ENCODE data around the gene GAK. TPM values are rescaled to one million over a fixed set of nuclear protein-coding genes. Genes with fewer than 3 reads are reported as not detected.

GAK gene
- polyA plus RNA-seq, 1 donor (not counting 4 experiments of a cell fraction or from before 2014, with no cell fraction given), result 18.4 TPM

DNA sequence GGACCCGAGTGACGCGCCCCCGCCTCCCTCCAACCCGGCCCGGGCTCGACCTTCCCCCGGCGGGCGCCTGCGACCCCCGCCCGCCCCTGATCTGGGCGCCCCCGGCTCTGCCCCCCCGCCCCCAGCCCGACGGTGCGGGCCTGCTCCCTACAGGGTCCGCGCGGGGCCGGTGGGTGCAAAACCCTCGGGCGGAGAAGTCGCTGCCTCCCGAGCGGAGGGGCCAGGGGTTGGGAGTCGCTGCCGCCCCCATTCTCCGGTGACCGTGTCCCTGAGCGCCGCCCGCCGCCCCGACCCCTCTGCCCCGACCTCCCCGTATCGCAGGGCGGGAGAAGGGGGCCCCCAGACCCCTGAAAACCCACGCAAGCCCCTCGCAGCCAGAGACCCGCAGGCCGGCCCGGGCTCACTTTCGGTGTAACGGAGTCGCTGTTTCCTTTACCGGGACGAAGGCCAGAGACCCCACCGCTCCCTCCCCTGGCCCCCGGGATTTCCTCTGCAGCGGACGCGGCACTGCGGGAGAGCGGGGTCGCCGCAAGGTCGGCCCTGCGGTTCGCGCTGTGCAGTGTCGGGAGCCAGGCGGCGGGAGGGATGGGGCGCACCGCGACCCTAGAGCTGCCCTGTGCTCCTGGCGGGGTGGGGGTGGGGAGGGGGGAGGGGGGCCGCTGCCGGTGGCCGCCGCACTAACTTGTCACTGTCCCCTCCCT, 105.5 kb downstream of the GAK start:
- Histone ChIP-seq H4K20me1 (ENCODE audit: control insufficient read depth, extremely low read depth, insufficient read depth, low read length) (no peaks in the 10 kb centered on the region), H3K9me1 (ENCODE audit: control insufficient read depth, extremely low read depth, insufficient read depth, low read length) (no peaks in the 10 kb centered on the region), H3K79me2 (ENCODE audit: control insufficient read depth, insufficient read depth, low read length) (no peaks in the 10 kb centered on the region), H2AFZ (ENCODE audit: control insufficient read depth, low read length) (no peak overlapping the region), H3K4me3 (ENCODE audit: control insufficient read depth in 2 of 3, extremely low read depth in 1 of 3, insufficient read depth in 2 of 3, low read depth in 1 of 3, low read length in 3 of 3) (no peak overlapping the region), H3K36me3 (ENCODE audit: control insufficient read depth in 2 of 2, extremely low read depth in 1 of 2, insufficient read depth in 2 of 2, low read length in 2 of 2) (no peaks in the 10 kb centered on the region), H3K27me3 (ENCODE audit: control insufficient read depth, extremely low read depth, insufficient read depth, low read length) (peaks cover 65% of the 10 kb centered on the region), H3K27ac (ENCODE audit: control insufficient read depth, insufficient read depth, low read length) (no peak overlapping the region), H3K9ac (ENCODE audit: control insufficient read depth, extremely low read depth, insufficient read depth, low read length) (no peak overlapping the region), H3K4me1 (ENCODE audit: control insufficient read depth, extremely low read depth, insufficient read depth, low read length) (no peaks in the 10 kb centered on the region), H3K9me3 (ENCODE audit: control insufficient read depth, low read depth, low read length) (peaks cover 2% of the 10 kb centered on the region), H3K4me2 (ENCODE audit: control insufficient read depth, extremely low read depth, insufficient read depth, low read depth, low read length) (no peak overlapping the region)
- dilution Hi-C loops (cut with MboI; ENCODE audit: extremely low pct_ligation_motif_present, low sequenced_read_pairs), result no loop called here
- TF ChIP-seq EZH2 (IDR thresholded peaks at IDR 0.05; ENCODE audit: low read length), result peak; percentile 93
- TF ChIP-seq, protein P1, sequence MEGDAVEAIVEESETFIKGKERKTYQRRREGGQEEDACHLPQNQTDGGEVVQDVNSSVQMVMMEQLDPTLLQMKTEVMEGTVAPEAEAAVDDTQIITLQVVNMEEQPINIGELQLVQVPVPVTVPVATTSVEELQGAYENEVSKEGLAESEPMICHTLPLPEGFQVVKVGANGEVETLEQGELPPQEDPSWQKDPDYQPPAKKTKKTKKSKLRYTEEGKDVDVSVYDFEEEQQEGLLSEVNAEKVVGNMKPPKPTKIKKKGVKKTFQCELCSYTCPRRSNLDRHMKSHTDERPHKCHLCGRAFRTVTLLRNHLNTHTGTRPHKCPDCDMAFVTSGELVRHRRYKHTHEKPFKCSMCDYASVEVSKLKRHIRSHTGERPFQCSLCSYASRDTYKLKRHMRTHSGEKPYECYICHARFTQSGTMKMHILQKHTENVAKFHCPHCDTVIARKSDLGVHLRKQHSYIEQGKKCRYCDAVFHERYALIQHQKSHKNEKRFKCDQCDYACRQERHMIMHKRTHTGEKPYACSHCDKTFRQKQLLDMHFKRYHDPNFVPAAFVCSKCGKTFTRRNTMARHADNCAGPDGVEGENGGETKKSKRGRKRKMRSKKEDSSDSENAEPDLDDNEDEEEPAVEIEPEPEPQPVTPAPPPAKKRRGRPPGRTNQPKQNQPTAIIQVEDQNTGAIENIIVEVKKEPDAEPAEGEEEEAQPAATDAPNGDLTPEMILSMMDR (optimal IDR thresholded peaks at IDR 0.05 in 1 of 3, IDR thresholded peaks at IDR 0.05 in 1 of 3, conservative IDR thresholded peaks at IDR 0.05 in 1 of 3; ENCODE audit: extremely low read depth in 1 of 3, insufficient read depth in 2 of 3, low read length in 3 of 3), result no peak
- FAIRE-seq (no peak), DNase-seq (ENCODE audit: low read depth, low spot score) (no peak)

DNA sequence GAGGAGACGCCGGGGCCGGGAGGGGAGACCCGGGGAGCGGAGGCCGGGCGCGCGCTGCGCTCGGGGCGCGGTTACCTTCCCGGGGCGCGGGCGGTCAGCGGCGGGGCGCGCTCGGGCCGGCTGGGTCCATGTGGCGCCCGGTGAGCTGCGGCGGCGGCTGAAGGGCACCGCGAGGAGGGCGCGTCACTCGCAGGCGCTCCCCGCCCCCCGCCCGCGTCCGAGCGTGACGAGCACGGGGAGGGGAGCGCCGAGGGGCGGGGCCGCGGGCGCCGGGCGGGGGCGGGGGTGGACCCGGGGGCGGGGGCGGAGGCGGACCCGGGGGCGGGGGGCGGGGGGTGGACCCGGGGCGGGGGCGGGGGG, 106.2 kb downstream of the GAK start, which contains the start of gene CPLX1:
Gene CPLX1 (minus strand): TSS at position 159 of the 360 bp plus-strand sequence. CDS start 1,607 bp downstream, outside the sequence.
- dilution Hi-C loops (cut with MboI; ENCODE audit: extremely low pct_ligation_motif_present, low sequenced_read_pairs), result no loop called here
- DNase-seq (ENCODE audit: low read depth, low spot score), result no peak

More for the DNA sequence above, 106.2 kb downstream of the GAK start, which contains the start of gene CPLX1:
- no peak for FAIRE-seq
- H3K27me3 ChIP-seq (ENCODE audit: control insufficient read depth, extremely low read depth, insufficient read depth, low read length), result peaks cover 71% of the 10 kb centered on the region
- no peaks in the 10 kb centered on the region for H3K9me1 ChIP-seq (ENCODE audit: control insufficient read depth, extremely low read depth, insufficient read depth, low read length)
- H4K20me1 ChIP-seq (ENCODE audit: control insufficient read depth, extremely low read depth, insufficient read depth, low read length), result no peaks in the 10 kb centered on the region
- H3K27ac ChIP-seq (ENCODE audit: control insufficient read depth, insufficient read depth, low read length), result no peak within 1 kb of the TSS
- no peaks in the 10 kb centered on the region for H3K9me3 ChIP-seq (ENCODE audit: control insufficient read depth, low read depth, low read length)
- TF ChIP-seq EZH2 (IDR thresholded peaks at IDR 0.05; ENCODE audit: low read length), result no peak
- TF ChIP-seq, protein P1 (optimal IDR thresholded peaks at IDR 0.05 in 1 of 3, IDR thresholded peaks at IDR 0.05 in 1 of 3, conservative IDR thresholded peaks at IDR 0.05 in 1 of 3; ENCODE audit: extremely low read depth in 1 of 3, insufficient read depth in 2 of 3, low read length in 3 of 3), result no peak
- H3K9ac ChIP-seq (ENCODE audit: control insufficient read depth, extremely low read depth, insufficient read depth, low read length), result no peak within 1 kb of the TSS
- peak within 1 kb of the TSS in 1 of 3 experiments; percentile 24 for H3K4me3 ChIP-seq (ENCODE audit: control insufficient read depth in 2 of 3, extremely low read depth in 1 of 3, insufficient read depth in 2 of 3, low read depth in 1 of 3, low read length in 3 of 3)
- H3K79me2 ChIP-seq (ENCODE audit: control insufficient read depth, insufficient read depth, low read length), result no peaks in the 10 kb centered on the region
- H3K36me3 ChIP-seq (ENCODE audit: control insufficient read depth in 2 of 2, extremely low read depth in 1 of 2, insufficient read depth in 2 of 2, low read length in 2 of 2), result no peaks in the 10 kb centered on the region
- no peaks in the 10 kb centered on the region for H3K4me1 ChIP-seq (ENCODE audit: control insufficient read depth, extremely low read depth, insufficient read depth, low read length)
- H3K4me2 ChIP-seq (ENCODE audit: control insufficient read depth, extremely low read depth, insufficient read depth, low read depth, low read length), result no peak within 1 kb of the TSS
- H2AFZ ChIP-seq (ENCODE audit: control insufficient read depth, low read length), result no peak within 1 kb of the TSS

Measured in keratinocyte (primary cell).